Heart left ventricle (tissue), 16 donors: ENCODE results near the gene TNFRSF17. TPM values are rescaled to one million over a fixed set of nuclear protein-coding genes. Genes with fewer than 3 reads are reported as not detected.

ENCODE experiments used
- ATAC-seq, 4 donors: fragments of 200-7000 bp; cut with Tn5 transposase; one replicate each; pipeline ENCODE4 v1.9.1; 2020 to 2022; ENCODE audit warnings: moderate library complexity in 4 of 4, mild to moderate bottlenecking in 3 of 4, moderate number of reproducible peaks in 1 of 4
- DNase-seq, 5 donors: peaks; one replicate each; pipeline ENCODE4 v3.0.0-alpha.2; 2020
- H3K27ac ChIP-seq, 12 donors: fragments of 200-600 bp; sonication (generic) in 4 of 12; one replicate each; pipeline versions ENCODE4 v1.5.0 to v1.8.0; 2016 to 2022; ENCODE audit warnings: mild to moderate bottlenecking in 2 of 12
- H3K27me3 ChIP-seq, 9 donors: fragments of 200-600 bp; sonication (generic) in 2 of 9; one replicate each; pipeline versions ENCODE4 v1.5.1 to v1.8.0; 2016 to 2022; ENCODE audit warnings: mild to moderate bottlenecking in 3 of 9
- H3K36me3 ChIP-seq, 9 donors: fragments of 200-600 bp; sonication (generic) in 2 of 9; one replicate each; pipeline versions ENCODE4 v1.5.0 to v1.8.0; 2018 to 2022; ENCODE audit warnings: mild to moderate bottlenecking in 2 of 9
- H3K4me1 ChIP-seq, 12 donors: fragments of 200-600 bp; sonication (generic) in 4 of 12; one replicate each; pipeline versions ENCODE4 v1.5.0 to v1.8.0; 2016 to 2022; ENCODE audit warnings: mild to moderate bottlenecking in 3 of 12
- H3K4me3 ChIP-seq, 12 donors: fragments of 200-600 bp; sonication (generic) in 4 of 12; one replicate each; pipeline versions ENCODE4 v1.5.0 to v1.8.0; 2017 to 2022; ENCODE audit warnings: mild to moderate bottlenecking in 9 of 12, moderate library complexity in 4 of 12
- H3K9me3 ChIP-seq, 12 donors: fragments of 200-600 bp; sonication (generic) in 4 of 12; one replicate each; pipeline versions ENCODE4 v1.5.0 to v1.8.0; 2016 to 2022; ENCODE audit warnings: mild to moderate bottlenecking in 1 of 12
- POLR2A ChIP-seq, 2 donors: fragments of 450-650 bp; IDR thresholded peaks; one replicate each; pipeline ENCODE4 v1.6.1; 2017; ENCODE audit warnings: antibody characterized with exemption in 2 of 2, mild to moderate bottlenecking in 2 of 2, moderate library complexity in 2 of 2
- WGBS, 4 donors: extraction: QIAGEN DNeasy Blood & Tissue Kit in 2 of 4; methylation state at CpG; one replicate each; pipeline versions ENCODE4 v1.1.5 to v1.1.7; 2013 to 2018; 5-methylcytosine and 5-hydroxymethylcytosine counted together
- intact Hi-C, 10 donors: fragments of 100-400 bp; cut with DNase I; formaldehyde crosslinking; loops; one replicate each; pipeline versions ENCODE4 v1.11.1 to v1.14.2; 2022
- polyA plus RNA-seq, 2 donors: library from polyadenylated mRNA; stranded (reverse); fragments of 200-250 nt; gene quantifications; one replicate each; pipeline ENCODE4 v1.2.3, GENCODE V29; 2013
- total RNA-seq, 9 donors: library from RNA; depleted of rRNA in 2 of 9; stranded (reverse); fragments of >200 nt in 2 of 9; fragmentation: NEBNext Ultra II Directional in 3 of 9; extraction: Animal tissue kit (Norgen Biotek cat#: 25700) in 3 of 9; gene quantifications; one replicate each; pipeline versions ENCODE4 v1.1.0 to v1.2.4, GENCODE V29; 2016 to 2023
- TF ChIP-seq, protein P1 (sequence below), 12 donors: fragments of 200-600 bp; sonication (generic) in 4 of 12; IDR thresholded peaks; one replicate each; pipeline versions ENCODE4 v1.5.0 to v1.8.0; 2018 to 2022; ENCODE audit warnings: antibody characterized with exemption in 12 of 12, mild to moderate bottlenecking in 5 of 12
- donor health status: ischemic (EF 13 %, LVEDD 7.1; RV severe dilation, severe dysfunction).
- donor health status: healthy with polysubstance abuse.
- donor health status: DM: no; HTN: yes; CAD: no.
- donor health status: DM: no; HTN: no; CAD: no.
- donor health status: ischemic (EF 25% LVEDD 6.9; RV normal size, moderate dysfunction).
- donor health status: ischemic (EF 25% LVEDD 5.7; RV mildly dilated, moderate dysfunction).
- donor health status: healthy.
- donor health status: DM: yes; HTN: yes; CAD: no.
- donor health status: ischemic (EF 35%, LVEDD 5.7; RV mildly dilated, moderate dysfunction).
- donor health status: nonischemic (EF 11% LVEDD 7.7; RV severe dilation, severe dysfunction).
- donor health status: DM: yes; HTN: yes; CAD: no.
- donor health status: PGD.
- donor health status: ischemic (EF 29% LVEDD 5.4; RV normal size, mild dysfunction).
- donor health status: nonischemic (EF 23%, LVEDD 6.1; RV moderate dilation, normal function).

The TNFRSF17 gene
- total and polyA plus RNA-seq, 11 donors = 0.99 TPM; not detected in 10

DNA sequence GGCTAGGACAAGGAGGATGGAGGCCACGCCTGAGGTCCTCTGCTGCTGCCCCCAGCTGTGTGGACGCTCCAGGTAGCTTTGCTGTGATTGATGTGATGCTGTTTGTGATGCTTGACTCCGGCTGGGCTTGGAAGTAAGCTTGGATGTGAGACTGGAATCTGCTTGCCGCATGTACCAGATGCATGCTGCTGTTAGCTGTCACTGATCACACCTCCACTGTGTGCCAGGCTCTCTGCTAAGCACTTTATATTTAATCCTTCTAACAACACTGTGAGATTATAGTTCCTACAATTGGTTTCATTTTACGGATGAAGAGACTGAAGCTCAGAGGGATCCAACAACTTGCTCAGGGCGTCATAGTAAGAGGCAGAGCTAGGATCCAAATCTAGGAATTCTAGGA lies 35.0 kb downstream of the TNFRSF17 start:
- H3K4me1 ChIP-seq = peaks cover 0 to 18% (median under 1%) of the 10 kb centered on the region in 12 donors
- no peak overlapping the region for H3K27ac ChIP-seq
- no peak overlapping the region for H3K4me3 ChIP-seq
- no peaks in the 10 kb centered on the region for H3K27me3 ChIP-seq
- intact Hi-C loops = no loop called here
- DNase-seq (no peak), ATAC-seq (no peak)
- TF ChIP-seq, protein P1, sequence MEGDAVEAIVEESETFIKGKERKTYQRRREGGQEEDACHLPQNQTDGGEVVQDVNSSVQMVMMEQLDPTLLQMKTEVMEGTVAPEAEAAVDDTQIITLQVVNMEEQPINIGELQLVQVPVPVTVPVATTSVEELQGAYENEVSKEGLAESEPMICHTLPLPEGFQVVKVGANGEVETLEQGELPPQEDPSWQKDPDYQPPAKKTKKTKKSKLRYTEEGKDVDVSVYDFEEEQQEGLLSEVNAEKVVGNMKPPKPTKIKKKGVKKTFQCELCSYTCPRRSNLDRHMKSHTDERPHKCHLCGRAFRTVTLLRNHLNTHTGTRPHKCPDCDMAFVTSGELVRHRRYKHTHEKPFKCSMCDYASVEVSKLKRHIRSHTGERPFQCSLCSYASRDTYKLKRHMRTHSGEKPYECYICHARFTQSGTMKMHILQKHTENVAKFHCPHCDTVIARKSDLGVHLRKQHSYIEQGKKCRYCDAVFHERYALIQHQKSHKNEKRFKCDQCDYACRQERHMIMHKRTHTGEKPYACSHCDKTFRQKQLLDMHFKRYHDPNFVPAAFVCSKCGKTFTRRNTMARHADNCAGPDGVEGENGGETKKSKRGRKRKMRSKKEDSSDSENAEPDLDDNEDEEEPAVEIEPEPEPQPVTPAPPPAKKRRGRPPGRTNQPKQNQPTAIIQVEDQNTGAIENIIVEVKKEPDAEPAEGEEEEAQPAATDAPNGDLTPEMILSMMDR (IDR thresholded peaks at IDR 0.05) = no peak
- no peak for TF ChIP-seq POLR2A (IDR thresholded peaks at IDR 0.05)
- no peaks in the 10 kb centered on the region for H3K9me3 ChIP-seq
- WGBS, 4 donors = 70 to 84% (median 81%) methylated on average over 6 of the region's 6 CpGs
- peaks cover 0 to 32% (median 11%) of the 10 kb centered on the region in 9 donors for H3K36me3 ChIP-seq

DNA sequence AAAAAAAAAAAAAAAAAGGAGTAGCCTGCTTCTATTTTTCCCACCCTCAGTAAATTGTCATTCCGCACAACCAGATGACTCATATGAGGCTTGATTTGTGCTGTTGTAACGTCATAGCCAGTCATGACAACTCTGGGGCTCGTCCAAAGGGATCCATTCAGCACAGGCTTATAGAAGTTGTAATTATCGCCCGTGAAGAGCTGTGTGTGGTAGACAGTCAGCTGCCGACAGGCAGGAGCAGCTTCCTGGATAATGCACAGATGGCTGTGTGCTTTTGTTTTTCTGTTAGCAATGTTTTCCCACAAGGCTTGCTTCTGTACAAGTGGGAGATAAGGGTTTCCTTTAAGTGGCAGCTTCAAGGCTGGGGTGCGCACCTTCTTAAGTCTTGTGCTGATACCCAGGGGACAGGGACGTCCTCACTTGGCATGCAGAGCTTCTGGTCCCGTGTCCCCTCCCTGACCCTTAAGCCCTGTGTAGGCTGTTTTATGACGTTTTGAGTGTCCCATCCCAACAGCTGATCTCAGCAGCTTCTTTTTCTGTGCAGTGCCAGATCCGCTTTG lies 37.5 kb downstream of the TNFRSF17 start:
- intact Hi-C loops = no loop called here
- peak overlapping the region in 2 of 12 donors; percentile 6 to 7 for H3K27ac ChIP-seq
- H3K27me3 ChIP-seq = no peaks in the 10 kb centered on the region
- TF ChIP-seq POLR2A (IDR thresholded peaks at IDR 0.05) = no peak
- TF ChIP-seq, protein P1 (IDR thresholded peaks at IDR 0.05) = no peak
- H3K36me3 ChIP-seq = peaks cover 0 to 36% (median 13%) of the 10 kb centered on the region in 9 donors
- no peak overlapping the region for H3K4me3 ChIP-seq
- H3K9me3 ChIP-seq = no peaks in the 10 kb centered on the region
- peak in 1 of 5 donors; percentile 37 for DNase-seq
- ATAC-seq = peak in 3 of 4 donors; percentile 60 to 86 (median 66)
- WGBS, 4 donors = 43 to 62% (median 50%) methylated on average over 11 of the region's 11 CpGs
- peaks cover 0 to 3% (median 0%) of the 10 kb centered on the region in 12 donors for H3K4me1 ChIP-seq

DNA sequence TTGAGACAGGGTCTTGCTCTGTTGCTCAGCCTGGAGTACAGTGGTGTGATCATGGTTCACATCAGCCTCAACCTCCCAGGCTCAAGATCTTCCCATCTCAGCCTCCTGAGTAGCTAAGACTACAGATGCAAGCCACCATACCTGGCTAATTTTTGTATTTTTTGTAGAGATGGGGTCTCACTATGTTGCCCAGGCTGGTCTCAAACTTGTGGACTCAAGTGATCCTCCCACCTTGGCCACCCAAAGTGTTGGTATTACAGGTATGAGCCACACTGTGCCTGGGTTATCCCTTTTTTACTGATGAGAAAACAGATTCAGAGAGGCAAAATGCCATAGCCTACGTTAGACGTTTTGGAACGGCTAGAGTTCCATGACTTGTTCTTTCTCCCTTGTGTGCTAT lies 41.6 kb downstream of the TNFRSF17 start:
- Histone ChIP-seq H3K9me3 (no peaks in the 10 kb centered on the region), H3K4me1 (peaks cover 0 to 17% (median 1%) of the 10 kb centered on the region in 12 donors), H3K27ac (no peak overlapping the region), H3K36me3 (peaks cover 0 to 27% (median 13%) of the 10 kb centered on the region in 9 donors), H3K27me3 (no peaks in the 10 kb centered on the region), H3K4me3 (no peak overlapping the region)
- DNase-seq = no peak
- intact Hi-C loops = no loop called here
- 93 to 100% (median 95%) methylated on average over 3 of the region's 3 CpGs for WGBS, 4 donors
- no peak for TF ChIP-seq POLR2A (IDR thresholded peaks at IDR 0.05)
- TF ChIP-seq, protein P1 (IDR thresholded peaks at IDR 0.05) = no peak
- no peak for ATAC-seq

DNA sequence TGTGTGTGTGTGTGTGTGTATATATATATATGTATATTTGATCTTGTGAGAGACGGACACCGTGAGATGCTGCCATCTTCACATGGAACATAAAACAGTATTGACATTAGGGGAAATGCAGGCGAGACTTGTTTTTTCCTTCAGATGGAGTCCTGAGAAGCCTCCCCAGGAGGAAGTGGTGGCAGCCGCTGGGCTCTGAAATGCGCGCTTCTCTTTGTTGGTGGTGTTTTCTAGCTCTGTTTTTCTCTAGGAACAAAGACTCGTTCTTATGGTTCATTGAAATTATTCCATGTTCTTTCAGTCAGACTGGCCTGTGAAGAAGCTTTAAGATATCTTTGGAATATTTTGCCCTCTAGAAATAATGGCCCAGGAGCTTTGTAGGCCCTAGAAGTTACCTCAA lies 44.5 kb downstream of the TNFRSF17 start:
- intact Hi-C loops = no loop called here
- peak in 1 of 4 donors; percentile 41 for ATAC-seq
- Histone ChIP-seq H3K36me3 (peaks cover 0 to 16% (median 8%) of the 10 kb centered on the region in 9 donors), H3K27me3 (no peaks in the 10 kb centered on the region), H3K4me1 (peaks cover 0 to 17% (median 1%) of the 10 kb centered on the region in 12 donors), H3K4me3 (no peak overlapping the region), H3K9me3 (no peaks in the 10 kb centered on the region), H3K27ac (peak overlapping the region in 3 of 12 donors; percentile 5 to 82 (median 30))
- WGBS, 4 donors = 87 to 97% (median 91%) methylated on average over 7 of the region's 7 CpGs
- no peak for TF ChIP-seq POLR2A (IDR thresholded peaks at IDR 0.05)
- TF ChIP-seq, protein P1 (IDR thresholded peaks at IDR 0.05) = no peak
- no peak for DNase-seq
